Limb (tissue), 2 donors: Measurements from ENCODE around the gene PCDHA7.
"Not testable (repeated sequence)": the region's sequence is repeated elsewhere in the genome, so short reads cannot be mapped to it uniquely, and the experiment has no call there.

Source experiments
- DNase-seq, 2 donors: peaks; one replicate each; pipeline ENCODE4 v3.0.0-alpha.2; 2016; ENCODE audit errors: extremely low spot score in 2 of 2

The PCDHA7 gene, protein sequence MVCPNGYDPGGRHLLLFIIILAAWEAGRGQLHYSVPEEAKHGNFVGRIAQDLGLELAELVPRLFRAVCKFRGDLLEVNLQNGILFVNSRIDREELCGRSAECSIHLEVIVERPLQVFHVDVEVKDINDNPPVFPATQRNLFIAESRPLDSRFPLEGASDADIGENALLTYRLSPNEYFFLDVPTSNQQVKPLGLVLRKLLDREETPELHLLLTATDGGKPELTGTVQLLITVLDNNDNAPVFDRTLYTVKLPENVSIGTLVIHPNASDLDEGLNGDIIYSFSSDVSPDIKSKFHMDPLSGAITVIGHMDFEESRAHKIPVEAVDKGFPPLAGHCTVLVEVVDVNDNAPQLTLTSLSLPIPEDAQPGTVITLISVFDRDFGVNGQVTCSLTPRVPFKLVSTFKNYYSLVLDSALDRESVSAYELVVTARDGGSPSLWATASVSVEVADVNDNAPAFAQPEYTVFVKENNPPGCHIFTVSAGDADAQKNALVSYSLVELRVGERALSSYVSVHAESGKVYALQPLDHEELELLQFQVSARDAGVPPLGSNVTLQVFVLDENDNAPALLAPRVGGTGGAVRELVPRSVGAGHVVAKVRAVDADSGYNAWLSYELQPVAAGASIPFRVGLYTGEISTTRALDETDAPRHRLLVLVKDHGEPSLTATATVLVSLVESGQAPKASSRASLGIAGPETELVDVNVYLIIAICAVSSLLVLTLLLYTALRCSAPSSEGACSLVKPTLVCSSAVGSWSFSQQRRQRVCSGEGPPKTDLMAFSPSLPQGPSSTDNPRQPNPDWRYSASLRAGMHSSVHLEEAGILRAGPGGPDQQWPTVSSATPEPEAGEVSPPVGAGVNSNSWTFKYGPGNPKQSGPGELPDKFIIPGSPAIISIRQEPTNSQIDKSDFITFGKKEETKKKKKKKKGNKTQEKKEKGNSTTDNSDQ

GRCh38 chr5:140833993-140834392 is at the start of gene PCDHA7:
Gene PCDHA7, plus strand, starts transcription at chr5:140834269. Its CDS starts 115 bp downstream, at chr5:140834384.
- no peak for DNase-seq

DNA sequence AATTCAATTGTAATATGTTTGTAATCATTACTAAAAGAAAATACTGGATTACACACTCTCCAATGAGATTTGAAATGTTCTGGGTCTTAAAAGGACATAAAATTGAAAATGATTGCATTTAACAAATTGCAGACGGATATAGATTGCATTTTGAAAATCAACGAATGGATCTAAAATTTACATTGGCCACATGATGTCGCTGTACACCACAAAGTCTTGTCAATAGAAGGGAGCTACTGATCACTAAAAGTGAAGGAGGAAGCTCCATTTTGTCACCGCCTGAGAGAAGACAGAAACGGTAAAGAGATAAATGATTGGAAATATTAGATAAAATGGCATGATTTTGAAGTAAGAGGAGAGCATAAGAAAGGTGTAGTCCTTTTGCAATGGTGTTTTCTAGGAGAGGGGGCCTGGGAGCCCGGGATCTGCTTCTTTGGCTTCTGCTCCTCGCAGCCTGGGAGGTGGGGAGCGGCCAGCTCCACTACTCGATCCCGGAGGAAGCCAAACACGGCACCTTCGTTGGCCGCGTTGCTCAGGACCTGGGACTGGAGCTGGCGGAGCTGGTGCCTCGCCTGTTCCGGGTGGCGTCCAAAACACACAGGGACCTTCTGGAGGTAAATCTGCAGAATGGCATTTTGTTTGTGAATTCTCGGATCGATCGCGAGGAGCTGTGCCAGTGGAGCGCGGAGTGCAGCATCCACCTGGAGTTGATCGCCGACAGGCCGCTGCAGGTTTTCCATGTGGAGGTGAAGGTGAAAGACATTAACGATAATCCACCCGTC is 48.0 kb upstream of the PCDHA7 start, which contains the start of gene PCDHA1:
TSS of gene PCDHA1 (plus strand) at position 236 of the 782 bp plus-strand sequence.
- no peak for DNase-seq

DNA sequence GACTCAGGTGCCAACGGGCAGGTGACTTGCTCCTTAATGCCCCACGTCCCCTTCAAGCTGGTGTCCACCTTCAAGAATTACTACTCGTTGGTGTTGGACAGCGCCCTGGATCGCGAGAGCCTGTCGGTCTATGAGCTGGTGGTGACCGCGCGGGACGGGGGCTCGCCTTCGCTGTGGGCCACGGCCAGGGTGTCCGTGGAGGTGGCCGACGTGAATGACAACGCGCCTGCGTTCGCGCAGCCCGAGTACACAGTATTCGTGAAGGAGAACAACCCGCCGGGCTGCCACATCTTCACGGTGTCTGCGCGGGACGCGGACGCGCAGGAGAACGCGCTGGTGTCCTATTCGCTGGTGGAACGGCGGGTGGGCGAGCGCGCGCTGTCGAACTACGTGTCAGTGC is 46.6 kb upstream of the PCDHA7 start:
- DNase-seq: not testable (repeated sequence)

DNA sequence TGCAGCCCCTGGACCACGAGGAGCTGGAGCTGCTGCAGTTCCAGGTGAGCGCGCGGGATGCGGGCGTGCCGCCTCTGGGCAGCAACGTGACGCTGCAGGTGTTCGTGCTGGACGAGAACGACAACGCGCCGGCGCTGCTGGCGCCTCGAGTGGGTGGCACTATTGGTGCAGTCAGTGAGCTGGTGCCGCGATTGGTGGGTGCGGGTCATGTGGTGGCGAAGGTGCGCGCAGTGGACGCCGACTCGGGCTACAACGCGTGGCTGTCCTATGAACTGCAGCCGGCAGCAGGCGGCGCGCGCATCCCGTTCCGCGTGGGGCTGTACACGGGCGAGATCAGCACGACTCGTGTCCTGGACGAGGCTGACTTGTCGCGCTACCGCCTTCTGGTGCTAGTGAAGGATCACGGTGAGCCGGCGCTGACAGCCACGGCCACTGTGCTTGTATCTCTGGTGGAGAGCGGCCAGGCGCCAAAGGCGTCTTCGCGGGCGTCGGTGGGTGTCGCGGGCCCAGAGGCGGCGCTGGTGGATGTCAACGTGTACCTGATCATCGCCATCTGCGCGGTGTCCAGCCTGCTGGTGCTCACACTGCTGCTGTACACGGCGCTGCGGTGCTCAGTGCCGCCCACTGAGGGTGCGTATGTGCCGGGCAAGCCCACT is 46.1 kb upstream of the PCDHA7 start:
- DNase-seq: not testable (repeated sequence)

DNA sequence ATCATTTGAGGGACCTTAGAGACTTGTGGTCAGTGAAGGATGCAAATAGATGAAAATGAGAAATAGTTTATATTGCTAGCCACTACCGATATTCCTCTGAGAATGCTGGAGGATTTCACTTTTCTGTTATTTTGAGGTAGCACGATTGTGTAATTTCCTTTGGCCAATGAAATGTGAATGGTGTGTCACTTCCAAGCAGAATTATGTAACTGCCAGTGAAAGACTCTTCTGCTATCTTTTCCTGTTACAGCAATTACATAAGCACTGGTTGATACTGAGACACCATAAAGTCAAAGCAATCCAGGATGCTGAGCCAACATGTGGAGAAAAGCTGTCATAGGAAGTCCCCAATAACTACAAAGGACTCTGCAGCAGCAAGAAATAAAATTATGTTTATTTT is 43.0 kb upstream of the PCDHA7 start:
- no peak for DNase-seq

DNA sequence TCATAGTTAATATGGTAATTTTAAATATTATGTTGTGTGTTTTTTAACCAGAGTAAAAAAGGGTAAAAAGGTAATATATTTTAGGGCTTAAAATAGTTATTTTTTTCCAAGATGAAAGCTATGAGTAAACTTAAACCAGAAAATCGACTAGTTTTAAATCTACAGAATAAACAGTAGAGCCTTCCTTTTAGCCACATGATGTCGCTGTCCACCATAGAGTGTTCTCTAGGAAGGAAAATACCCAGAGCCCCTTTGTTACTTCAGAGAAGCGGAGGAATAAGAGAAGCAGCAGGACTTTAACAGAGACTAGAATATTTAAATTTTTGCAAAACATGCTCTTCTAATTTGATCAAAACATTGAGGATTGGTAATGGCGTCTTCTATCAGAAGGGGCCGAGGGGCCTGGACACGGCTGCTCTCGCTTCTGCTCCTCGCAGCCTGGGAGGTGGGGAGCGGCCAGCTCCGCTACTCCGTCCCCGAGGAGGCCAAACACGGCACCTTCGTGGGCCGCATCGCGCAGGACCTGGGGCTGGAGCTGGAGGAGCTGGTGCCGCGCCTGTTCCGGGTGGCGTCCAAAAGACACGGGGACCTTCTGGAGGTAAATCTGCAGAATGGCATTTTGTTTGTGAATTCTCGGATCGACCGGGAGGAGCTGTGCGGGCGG is 39.3 kb upstream of the PCDHA7 start, which contains the start of gene PCDHA2:
TSS of gene PCDHA2 (plus strand) at position 258 of the 664 bp plus-strand sequence.
- DNase-seq: no peak

DNA sequence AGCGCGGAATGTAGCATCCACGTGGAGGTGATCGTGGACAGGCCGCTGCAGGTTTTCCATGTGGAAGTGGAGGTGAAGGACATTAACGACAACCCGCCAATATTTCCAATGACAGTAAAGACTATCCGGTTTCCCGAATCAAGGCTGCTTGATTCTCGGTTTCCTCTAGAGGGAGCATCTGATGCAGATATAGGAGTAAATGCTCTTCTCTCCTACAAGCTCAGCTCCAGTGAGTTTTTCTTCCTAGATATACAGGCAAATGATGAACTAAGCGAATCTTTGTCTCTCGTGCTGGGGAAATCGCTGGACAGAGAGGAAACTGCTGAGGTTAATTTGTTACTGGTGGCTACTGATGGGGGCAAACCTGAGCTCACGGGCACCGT is 38.8 kb upstream of the PCDHA7 start:
- no peak for DNase-seq

- DNase-seq: not testable (repeated sequence)
Measured at GRCh38 chr5:140796072-140796717, 37.9 kb upstream of the PCDHA7 start.

GRCh38 chr5:140796718-140797095 is 37.4 kb upstream of the PCDHA7 start:
- DNase-seq: no peak

DNA sequence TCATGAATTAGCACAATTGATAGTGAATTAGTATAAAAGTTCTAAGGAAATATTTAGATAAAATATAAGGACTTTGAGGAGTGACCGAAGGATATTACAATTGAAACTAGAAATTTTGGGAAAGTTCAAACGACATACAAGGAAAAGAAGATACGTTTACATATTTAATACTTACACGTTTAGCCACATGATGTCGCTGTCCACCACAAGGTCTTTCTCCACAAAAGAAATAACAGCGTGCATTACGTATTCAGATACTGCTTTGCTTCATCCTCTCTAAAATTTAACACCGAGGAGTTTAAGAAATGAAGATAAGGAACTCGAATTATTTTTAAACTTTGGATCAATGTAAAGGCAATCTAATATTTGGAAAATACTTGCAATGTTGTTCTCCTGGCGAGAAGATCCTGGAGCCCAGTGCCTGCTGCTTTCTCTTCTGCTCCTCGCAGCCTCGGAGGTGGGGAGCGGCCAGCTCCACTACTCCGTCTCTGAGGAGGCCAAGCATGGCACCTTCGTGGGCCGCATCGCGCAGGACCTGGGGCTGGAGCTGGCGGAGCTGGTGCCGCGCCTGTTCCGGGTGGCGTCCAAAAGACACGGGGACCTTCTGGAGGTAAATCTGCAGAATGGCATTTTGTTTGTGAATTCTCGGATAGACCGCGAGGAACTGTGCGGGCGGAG is 33.1 kb upstream of the PCDHA7 start, which contains the start of gene PCDHA3:
TSS of gene PCDHA3 (plus strand) at position 242 of the 678 bp plus-strand sequence.
- no peak for DNase-seq

DNA sequence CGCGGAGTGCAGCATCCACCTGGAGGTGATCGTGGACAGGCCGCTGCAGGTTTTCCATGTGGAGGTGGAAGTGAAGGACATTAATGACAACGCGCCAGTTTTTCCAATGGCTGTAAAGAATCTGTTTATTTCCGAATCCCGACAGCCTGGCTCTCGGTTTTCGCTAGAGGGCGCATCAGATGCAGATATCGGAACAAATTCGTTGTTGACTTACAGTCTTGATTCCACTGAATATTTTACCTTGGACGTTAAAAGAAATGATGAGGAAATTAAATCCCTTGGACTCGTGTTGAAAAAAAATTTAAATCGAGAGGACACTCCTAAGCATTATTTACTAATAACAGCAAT is 32.6 kb upstream of the PCDHA7 start:
- no peak for DNase-seq

- not testable (repeated sequence) for DNase-seq
Measured at GRCh38 chr5:140802381-140802780, 31.7 kb upstream of the PCDHA7 start.

DNA sequence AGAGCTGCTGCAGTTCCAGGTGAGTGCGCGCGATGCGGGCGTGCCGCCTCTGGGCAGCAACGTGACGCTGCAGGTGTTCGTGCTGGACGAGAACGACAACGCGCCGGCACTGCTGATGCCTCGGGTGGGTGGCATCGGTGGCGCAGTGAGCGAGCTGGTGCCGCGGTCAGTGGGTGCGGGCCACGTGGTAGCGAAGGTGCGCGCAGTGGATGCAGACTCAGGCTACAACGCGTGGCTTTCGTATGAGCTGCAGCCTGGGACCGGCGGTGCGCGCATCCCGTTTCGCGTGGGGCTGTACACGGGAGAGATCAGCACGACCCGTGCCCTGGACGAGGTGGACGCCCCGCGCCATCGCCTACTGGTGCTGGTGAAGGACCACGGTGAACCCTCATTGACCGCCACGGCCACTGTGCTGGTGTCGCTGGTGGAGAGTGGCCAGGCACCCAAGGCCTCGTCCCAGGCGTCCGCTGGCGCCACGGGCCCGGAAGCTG is 31.2 kb upstream of the PCDHA7 start:
- DNase-seq: no peak

- DNase-seq: no peak
Measured at GRCh38 chr5:140806834-140807775, 27.0 kb upstream of the PCDHA7 start, which contains the start of gene PCDHA4. Gene PCDHA4, plus strand, starts transcription at chr5:140807068.

DNA sequence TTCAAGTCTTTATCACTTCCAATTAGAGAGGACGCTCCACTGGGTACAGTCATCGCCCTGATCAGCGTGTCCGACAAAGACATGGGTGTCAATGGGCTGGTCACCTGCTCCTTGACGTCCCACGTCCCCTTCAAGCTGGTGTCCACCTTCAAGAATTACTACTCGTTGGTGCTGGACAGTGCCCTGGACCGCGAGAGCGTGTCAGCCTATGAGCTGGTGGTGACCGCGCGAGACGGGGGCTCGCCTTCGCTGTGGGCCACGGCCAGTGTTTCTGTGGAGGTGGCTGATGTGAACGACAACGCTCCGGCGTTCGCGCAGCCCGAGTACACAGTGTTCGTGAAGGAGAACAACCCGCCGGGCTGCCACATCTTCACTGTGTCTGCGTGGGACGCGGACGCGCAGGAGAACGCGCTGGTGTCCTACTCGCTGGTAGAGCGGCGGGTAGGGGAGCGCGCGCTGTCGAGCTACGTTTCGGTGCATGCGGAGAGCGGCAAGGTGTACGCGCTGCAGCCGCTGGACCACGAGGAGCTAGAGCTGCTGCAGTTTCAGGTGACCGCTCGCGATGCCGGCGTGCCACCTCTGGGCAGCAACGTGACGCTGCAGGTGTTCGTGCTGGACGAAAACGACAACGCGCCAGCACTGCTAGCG is 25.7 kb upstream of the PCDHA7 start:
- DNase-seq: not testable (repeated sequence)

GRCh38 chr5:140808889-140809291 is 25.2 kb upstream of the PCDHA7 start:
- DNase-seq: no peak
